ENCODE results near the gene CACNA1G.

Gene CACNA1G

DNA sequence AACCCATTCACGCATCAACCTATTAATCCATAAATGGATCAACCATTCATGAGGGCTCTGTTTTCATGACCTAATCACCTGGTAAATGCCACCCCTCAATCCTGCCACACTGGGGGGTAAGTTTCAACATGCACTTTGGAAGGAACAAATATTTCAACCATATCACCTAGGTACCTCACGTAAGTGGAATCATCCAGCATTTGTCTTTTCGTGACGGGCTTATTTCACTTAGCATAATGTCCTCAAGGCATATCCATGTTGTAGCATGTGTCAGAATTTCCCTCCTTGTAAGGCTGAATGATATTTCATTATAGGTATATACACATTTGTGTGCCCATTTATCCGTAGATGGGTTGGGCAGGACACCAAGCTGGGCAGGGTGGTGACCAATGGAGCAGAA lies 111.6 kb downstream of the CACNA1G start:
- no peak overlapping the region for H3K4me2 ChIP-seq (ENCODE audit: low read length)
- no peak overlapping the region for H2AFZ ChIP-seq (ENCODE audit: low read length)
- 0 out of 2 replicates have a peak, but pooled peaks cover 4% of the 10 kb centered on the region for H3K27me3 ChIP-seq (ENCODE audit: insufficient read depth, low read length)
- no peaks in the 10 kb centered on the region for H3K79me2 ChIP-seq (ENCODE audit: insufficient read depth, low read length)
- TF ChIP-seq, protein P1, sequence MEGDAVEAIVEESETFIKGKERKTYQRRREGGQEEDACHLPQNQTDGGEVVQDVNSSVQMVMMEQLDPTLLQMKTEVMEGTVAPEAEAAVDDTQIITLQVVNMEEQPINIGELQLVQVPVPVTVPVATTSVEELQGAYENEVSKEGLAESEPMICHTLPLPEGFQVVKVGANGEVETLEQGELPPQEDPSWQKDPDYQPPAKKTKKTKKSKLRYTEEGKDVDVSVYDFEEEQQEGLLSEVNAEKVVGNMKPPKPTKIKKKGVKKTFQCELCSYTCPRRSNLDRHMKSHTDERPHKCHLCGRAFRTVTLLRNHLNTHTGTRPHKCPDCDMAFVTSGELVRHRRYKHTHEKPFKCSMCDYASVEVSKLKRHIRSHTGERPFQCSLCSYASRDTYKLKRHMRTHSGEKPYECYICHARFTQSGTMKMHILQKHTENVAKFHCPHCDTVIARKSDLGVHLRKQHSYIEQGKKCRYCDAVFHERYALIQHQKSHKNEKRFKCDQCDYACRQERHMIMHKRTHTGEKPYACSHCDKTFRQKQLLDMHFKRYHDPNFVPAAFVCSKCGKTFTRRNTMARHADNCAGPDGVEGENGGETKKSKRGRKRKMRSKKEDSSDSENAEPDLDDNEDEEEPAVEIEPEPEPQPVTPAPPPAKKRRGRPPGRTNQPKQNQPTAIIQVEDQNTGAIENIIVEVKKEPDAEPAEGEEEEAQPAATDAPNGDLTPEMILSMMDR (IDR thresholded peaks at IDR 0.05; ENCODE audit: low read length) = no peak
- TF ChIP-seq EZH2 (IDR thresholded peaks at IDR 0.05; ENCODE audit: borderline replicate concordance, low read length) = no peak
- no peak overlapping the region for H3K27ac ChIP-seq (ENCODE audit: low read depth, low read length, poor library complexity, severe bottlenecking)
- no peak overlapping the region for H3K9ac ChIP-seq (ENCODE audit: low read length)
- H3K9me2 ChIP-seq (ENCODE audit: low read depth, low read length) = no peaks in the 10 kb centered on the region
- H3K4me1 ChIP-seq (ENCODE audit: insufficient read depth, low read length, severe bottlenecking) = no peaks in the 10 kb centered on the region
- no peaks in the 10 kb centered on the region for H3K36me3 ChIP-seq (ENCODE audit: insufficient read depth, low read length)
- no peaks in the 10 kb centered on the region for H3F3A ChIP-seq (ENCODE audit: insufficient read depth, low read length)
- no peak overlapping the region for H3K4me3 ChIP-seq (ENCODE audit: low read depth, low read length, poor library complexity, severe bottlenecking)
- H4K20me1 ChIP-seq (ENCODE audit: insufficient read depth, low read length) = no peaks in the 10 kb centered on the region
- no peaks in the 10 kb centered on the region for H3K9me3 ChIP-seq (ENCODE audit: low read length)

- H3K4me1 ChIP-seq (ENCODE audit: insufficient read depth, low read length, severe bottlenecking) = no peaks in the 10 kb centered on the region
- no peak overlapping the region for H2AFZ ChIP-seq (ENCODE audit: low read length)
- H3K79me2 ChIP-seq (ENCODE audit: insufficient read depth, low read length) = no peaks in the 10 kb centered on the region
- no peaks in the 10 kb centered on the region for H3K9me2 ChIP-seq (ENCODE audit: low read depth, low read length)
- no peak overlapping the region for H3K27ac ChIP-seq (ENCODE audit: low read depth, low read length, poor library complexity, severe bottlenecking)
- TF ChIP-seq EZH2 (IDR thresholded peaks at IDR 0.05; ENCODE audit: borderline replicate concordance, low read length) = no peak
- TF ChIP-seq, protein P1 (IDR thresholded peaks at IDR 0.05; ENCODE audit: low read length) = no peak
- H3K9ac ChIP-seq (ENCODE audit: low read length) = no peak overlapping the region
- H3K4me3 ChIP-seq (ENCODE audit: low read depth, low read length, poor library complexity, severe bottlenecking) = no peak overlapping the region
- no peaks in the 10 kb centered on the region for H3F3A ChIP-seq (ENCODE audit: insufficient read depth, low read length)
- 0 out of 2 replicates have a peak, but pooled peaks cover 4% of the 10 kb centered on the region for H3K27me3 ChIP-seq (ENCODE audit: insufficient read depth, low read length)
- H3K36me3 ChIP-seq (ENCODE audit: insufficient read depth, low read length) = no peaks in the 10 kb centered on the region
- no peaks in the 10 kb centered on the region for H4K20me1 ChIP-seq (ENCODE audit: insufficient read depth, low read length)
- no peaks in the 10 kb centered on the region for H3K9me3 ChIP-seq (ENCODE audit: low read length)
- no peak overlapping the region for H3K4me2 ChIP-seq (ENCODE audit: low read length)
These were observed 112.5 kb downstream of the CACNA1G start for GRCh38 chr17:50672831-50673551.

- H3K27ac ChIP-seq (ENCODE audit: low read depth, low read length, poor library complexity, severe bottlenecking) = no peak overlapping the region
- no peaks in the 10 kb centered on the region for H3K9me2 ChIP-seq (ENCODE audit: low read depth, low read length)
- no peaks in the 10 kb centered on the region for H4K20me1 ChIP-seq (ENCODE audit: insufficient read depth, low read length)
- no peaks in the 10 kb centered on the region for H3F3A ChIP-seq (ENCODE audit: insufficient read depth, low read length)
- H3K4me3 ChIP-seq (ENCODE audit: low read depth, low read length, poor library complexity, severe bottlenecking) = no peak overlapping the region
- H3K9ac ChIP-seq (ENCODE audit: low read length) = no peak overlapping the region
- no peaks in the 10 kb centered on the region for H3K4me1 ChIP-seq (ENCODE audit: insufficient read depth, low read length, severe bottlenecking)
- H3K9me3 ChIP-seq (ENCODE audit: low read length) = no peaks in the 10 kb centered on the region
- H3K36me3 ChIP-seq (ENCODE audit: insufficient read depth, low read length) = no peaks in the 10 kb centered on the region
- no peak overlapping the region for H3K4me2 ChIP-seq (ENCODE audit: low read length)
- TF ChIP-seq, protein P1 (IDR thresholded peaks at IDR 0.05; ENCODE audit: low read length) = no peak
- no peak for TF ChIP-seq EZH2 (IDR thresholded peaks at IDR 0.05; ENCODE audit: borderline replicate concordance, low read length)
- H3K79me2 ChIP-seq (ENCODE audit: insufficient read depth, low read length) = no peaks in the 10 kb centered on the region
- no peaks in the 10 kb centered on the region for H3K27me3 ChIP-seq (ENCODE audit: insufficient read depth, low read length)
- no peak overlapping the region for H2AFZ ChIP-seq (ENCODE audit: low read length)
These were observed 114.7 kb downstream of the CACNA1G start for GRCh38 chr17:50675190-50675589.
